ENCODE results near the gene DDR1.
A peak's percentile ranks its signal among the peaks of the same experiment; 100 is the strongest.
"Not testable (repeated sequence)": the region's sequence is repeated elsewhere in the genome, so short reads cannot be mapped to it uniquely, and the experiment has no call there.

The DDR1 gene

DNA sequence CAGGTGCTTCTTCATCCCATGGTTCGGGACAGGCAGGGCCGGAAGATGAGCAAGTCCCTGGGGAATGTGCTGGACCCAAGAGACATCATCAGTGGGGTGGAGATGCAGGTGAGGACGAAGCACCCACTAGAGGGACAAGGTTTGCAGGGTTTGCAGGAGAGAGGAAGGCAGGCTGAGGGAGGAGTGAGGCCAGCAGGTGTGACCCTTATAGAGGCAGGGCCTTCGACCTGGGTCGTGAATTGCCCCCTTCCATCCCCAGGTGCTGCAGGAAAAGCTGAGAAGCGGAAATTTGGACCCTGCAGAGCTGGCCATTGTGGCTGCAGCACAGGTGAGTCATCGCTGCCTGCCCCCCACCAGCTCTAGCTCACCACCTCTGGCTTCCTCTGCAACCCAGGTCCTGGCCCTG, 38.1 kb downstream of the DDR1 start:
- DNase-seq, result no peak

DNA sequence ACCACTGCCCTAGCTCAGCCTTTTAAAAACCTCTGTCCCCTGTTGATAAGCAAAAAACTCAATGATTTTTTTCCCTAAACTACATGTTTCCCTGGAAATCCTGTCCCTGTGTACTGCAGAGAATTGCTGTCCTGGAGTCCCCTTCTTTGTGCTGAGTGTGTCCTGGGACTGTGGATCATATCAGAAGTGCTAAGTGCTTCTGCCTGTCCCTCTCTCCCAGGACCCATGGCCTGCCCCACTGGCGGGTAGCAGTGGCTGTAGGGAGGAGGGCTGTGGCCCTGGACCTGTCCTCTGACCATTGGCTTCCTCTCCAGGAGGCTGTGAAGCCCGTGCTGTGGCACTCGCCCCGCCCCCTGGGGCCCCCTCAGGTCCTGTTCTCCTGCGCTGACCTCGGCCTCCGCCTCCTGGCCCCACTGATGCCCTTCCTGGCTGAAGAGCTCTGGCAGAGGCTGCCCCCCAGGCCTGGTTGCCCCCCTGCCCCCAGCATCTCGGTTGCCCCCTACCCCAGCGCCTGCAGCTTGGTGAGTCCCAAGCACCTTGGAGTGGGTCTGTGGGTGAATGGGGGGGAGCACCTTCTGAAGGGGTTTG, 39.8 kb downstream of the DDR1 start:
- not testable (repeated sequence) for DNase-seq

DNA sequence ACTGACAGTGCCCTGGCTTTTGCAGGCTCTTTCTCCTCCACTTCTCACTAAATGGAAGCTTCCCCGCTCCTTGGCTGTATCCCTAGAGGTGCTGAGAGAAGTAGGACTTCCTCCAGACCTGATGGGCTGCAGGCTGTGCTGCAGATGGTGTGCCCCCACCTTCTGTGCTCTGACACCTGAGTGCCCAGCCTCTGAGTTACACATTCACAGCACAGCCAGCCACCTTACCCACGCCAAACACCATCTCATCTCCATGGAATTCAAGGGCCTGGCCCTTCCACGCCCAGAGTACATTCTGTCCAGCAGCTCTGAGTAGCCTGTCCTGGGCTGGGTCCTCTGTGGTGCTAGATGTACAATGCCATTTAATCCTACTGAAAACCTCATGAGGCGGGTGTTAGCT, 42.3 kb downstream of the DDR1 start:
- no peak for DNase-seq

DNA sequence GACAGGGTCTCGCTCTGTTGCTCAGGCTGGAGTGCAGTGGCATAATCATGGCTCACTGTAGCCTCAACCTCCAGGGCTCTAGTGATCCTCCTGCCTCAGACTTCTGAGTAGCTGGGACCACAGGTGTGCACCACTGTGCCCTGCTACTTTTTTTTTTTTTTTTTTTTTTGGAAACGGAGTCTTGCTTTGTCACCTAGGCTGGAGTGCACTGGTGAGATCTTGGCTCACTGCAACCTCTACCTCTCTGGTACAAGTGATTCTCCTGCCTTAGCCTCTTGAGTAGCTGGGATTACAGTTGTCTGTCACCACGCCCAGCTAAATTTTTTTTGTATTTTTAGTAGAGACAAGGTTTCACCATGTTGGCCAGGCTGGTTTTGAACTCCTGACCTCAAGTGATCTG, 42.8 kb downstream of the DDR1 start:
- not testable (repeated sequence) for DNase-seq

DNA sequence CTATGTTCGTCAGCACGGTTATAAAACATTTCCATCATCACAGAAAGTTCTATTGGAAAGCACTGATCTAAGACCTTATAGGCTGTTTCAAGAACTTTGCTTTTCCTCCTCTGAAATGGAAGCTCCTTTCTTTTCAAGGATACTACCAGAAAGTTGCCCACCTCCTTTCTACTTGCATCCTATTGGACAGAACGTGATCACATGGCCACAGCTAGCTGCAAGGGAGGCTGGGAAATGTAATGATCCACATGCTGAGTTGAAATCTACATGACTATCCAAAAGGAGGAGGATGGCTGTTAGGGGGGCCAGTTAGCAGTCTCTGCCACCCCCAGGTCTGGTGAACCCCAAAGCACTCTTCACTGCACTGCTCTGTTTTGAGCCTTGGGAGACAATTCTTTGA, 44.4 kb downstream of the DDR1 start:
- DNase-seq, result no peak

DNA sequence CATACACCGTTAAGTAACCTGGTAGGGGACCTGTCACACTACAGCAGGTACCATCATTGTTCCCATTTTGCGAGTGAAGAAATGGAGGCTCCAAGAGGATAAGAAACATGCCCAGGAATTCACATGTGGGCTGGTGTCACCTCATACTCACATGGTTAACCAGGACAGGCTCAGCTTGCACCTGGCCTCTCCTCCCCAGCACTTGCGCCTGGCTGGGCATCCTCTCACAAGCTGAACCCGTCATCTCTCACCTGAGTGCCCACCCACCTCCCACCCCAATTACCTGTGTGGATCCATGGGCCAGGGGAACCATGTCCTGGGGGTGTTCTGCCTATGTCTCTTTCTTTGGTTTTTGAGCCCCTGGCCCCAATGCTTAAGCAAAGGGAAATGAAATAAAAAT, 46.2 kb downstream of the DDR1 start:
- no peak for DNase-seq

DNA sequence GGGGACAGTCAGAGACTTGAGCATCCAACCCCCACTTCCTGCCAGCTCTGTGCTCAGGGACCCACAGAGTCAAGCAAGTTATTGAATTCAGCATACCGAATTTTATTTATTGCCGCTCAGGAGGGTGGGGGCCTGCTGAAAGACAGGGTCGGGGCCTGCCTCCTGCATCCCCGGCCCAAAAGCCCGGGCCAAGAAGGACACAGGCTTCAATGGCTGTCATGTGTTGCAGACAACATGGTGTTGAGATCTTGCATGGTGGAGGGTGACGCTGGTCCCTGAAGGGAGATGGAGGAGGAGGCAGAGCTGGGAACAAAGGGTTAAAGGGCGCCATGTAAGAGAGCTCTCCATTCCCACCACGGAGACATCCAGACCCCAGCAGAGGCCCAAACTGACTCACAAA, 47.0 kb downstream of the DDR1 start:
- no peak for DNase-seq

DNA sequence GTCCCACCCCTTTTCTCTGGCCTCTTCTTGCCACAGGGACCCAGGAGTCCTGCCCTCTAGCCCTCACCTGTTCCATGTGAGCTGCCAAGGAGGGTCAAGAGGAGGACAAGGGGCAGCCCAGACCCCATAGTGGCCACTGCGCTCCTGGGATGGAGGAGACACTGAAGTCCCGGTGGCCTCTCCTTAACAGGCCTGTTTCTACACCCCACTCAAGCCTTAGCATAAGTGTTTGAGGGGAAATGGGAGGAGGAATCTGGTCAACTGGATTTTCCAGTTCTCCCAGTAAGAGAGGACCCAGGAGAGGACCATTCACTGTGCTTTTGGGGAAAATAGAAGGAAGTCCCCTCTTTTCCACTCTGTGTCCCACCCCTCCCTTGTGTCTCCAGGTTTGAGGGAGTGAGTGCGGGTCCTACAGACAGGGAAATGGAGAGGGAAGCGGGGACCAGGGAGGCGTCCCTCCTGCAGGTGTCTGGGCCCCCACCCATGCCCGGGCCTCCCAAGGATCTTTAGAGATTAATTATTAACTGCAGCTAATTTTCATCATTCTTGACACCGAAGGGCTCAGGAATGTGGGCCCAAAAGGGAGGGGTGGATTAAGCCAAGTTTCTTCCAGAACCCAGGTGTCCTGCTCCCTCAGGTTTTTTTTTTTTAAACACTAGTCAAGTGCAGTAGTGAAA, 47.8 kb downstream of the DDR1 start, which contains the start of gene SFTA2:
Gene SFTA2 (minus strand): TSS at position 202 of the 677 bp plus-strand sequence. CDS start 74 bp downstream, at position 128.
- no peak for DNase-seq

DNA sequence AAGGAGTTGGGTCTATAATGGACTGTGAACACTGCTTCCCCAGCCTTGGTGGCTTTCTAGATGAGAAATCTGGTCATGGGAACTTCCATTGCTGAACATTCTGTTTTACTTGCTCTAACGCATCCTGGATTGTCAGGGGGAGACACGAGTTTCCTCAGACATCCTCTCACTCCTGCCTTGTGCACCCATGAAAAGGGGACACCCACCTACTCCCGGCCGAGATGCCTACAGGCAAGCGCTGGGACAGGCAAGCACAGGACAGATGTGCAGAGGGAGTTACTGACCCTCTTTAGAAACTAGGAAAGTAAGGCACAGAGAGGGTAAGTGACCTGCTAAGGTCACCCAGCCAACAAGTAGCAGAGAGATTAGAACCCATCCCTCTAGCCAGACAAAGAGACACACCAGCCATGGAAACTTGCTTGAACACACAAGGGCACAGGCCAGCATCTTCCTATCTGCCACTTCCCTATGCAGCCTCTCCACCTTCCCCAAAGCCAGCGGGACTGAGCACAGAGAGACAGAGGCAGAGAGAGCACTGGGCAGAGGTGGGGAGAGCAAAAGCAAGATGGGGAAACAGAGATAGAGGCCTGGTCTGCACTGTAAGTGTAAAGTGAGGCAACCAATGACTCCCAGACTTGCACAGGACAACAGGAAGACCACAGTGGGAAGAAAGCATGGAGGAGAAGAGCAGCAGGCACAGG, 48.5 kb downstream of the DDR1 start:
- DNase-seq, result no peak

DNA sequence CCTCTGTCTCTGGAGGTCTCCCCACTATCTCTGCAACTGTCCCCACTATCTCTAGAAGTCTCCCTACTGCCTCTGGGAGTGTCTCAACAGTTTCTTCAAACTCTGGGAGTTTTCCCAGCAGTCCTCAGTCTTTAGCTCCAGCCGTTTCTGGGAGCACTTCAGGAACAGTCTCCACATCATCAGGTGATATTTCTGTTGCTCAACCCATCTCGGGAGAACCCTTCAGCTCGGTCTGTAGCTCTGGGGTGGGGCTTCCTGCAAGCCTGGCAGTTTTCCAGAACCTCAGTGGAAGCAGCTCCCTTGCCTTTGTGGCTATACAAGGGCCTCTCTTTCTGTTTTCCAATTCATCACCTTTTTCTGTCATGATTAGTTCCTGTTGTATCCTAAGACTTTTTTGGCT, 50.7 kb downstream of the DDR1 start:
- DNase-seq, result peak; percentile 8

DNA sequence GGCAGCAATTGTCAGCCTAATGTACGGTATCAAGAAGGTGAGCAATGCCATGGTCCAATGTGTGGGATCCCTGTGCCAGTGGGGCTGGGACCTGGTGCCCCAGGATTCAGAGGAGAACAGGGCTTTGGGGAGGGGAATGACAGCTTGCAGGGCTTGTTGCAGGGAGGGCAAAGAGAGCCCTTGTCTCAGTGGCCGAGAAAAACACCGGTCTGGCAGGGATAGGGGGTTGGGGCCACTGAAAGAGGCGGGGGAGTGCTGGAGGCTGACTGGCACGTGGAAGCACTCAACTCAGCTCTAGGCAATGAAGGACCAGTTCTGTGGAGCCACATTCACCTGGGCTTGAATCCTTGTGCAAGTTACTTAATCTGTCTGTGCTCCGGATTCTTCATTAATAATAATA, 52.9 kb downstream of the DDR1 start:
- no peak for DNase-seq

DNA sequence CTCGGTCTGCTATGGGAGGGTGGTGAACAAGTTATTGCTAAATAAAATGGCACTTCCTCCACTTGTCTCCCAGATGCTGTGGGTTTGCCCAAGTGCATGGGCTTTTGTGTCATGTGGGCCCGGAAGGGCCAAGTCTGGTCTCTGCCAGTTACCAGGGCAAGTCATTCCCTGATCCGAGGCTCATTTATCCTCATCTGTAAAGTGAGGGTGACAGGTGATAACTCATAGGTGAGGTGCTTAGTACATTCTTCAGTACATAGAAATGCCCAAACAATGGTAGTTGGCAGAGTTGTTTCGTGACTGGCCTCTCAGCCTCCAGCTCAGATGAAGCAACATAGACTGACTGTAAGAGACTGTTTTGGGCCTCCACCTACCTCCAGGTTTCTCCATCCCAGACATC, 54.4 kb downstream of the DDR1 start:
- no peak for DNase-seq

DNA sequence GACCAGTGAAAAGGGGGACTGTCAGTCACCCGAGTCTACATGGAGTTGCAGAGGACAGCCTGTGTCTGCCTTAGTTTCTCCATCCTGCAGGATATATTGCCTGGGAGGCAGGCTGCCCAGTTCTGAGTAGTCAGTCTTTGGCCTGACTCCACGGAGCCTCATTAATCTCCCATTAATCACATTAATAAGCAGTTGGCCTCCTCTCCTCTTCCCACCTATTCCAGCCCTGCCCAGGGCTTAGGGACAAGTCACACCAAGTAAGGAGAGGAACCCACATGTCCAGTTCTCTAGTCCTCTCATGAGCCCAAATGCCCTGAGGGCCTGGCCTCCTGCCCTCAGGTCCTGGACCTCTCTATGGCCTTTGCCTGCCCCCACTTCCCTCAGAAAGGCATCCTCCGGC, 55.2 kb downstream of the DDR1 start:
- no peak for DNase-seq

DNA sequence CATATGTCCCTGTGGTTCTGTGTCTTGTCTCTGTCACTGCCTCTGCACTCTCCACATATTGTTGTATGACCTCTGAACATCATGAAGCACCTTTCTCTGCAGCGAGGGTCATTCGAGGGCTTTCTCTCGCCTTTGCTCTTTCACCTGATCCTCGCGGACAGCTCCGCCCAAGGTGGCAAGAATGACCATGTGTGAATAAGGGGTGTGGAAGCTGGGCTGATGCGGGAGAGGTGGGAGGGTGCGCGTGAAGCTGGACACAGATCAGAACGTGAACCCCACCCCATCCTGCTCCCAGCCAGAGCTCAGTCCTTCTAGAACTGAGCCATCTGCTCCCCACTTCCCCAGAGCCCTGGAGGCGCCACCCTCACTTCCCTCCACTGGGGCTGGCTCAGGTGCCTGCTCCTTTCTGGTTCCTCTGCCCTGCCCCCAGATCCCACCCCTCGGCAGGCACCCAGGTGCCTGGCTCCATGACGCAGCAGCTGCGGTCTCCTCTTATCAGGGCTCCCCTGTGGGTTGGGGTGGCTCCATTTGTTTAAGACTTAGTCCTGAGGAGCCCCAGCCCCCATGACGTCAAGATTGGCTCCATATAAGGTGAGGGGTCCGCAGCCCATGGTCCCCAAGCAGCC, 56.2 kb downstream of the DDR1 start, which contains the start of gene MUCL3:
Gene MUCL3 (plus strand): TSS at position 613 of the 626 bp plus-strand sequence. CDS start 27 bp downstream, outside the sequence.
- DNase-seq, result no peak

DNA sequence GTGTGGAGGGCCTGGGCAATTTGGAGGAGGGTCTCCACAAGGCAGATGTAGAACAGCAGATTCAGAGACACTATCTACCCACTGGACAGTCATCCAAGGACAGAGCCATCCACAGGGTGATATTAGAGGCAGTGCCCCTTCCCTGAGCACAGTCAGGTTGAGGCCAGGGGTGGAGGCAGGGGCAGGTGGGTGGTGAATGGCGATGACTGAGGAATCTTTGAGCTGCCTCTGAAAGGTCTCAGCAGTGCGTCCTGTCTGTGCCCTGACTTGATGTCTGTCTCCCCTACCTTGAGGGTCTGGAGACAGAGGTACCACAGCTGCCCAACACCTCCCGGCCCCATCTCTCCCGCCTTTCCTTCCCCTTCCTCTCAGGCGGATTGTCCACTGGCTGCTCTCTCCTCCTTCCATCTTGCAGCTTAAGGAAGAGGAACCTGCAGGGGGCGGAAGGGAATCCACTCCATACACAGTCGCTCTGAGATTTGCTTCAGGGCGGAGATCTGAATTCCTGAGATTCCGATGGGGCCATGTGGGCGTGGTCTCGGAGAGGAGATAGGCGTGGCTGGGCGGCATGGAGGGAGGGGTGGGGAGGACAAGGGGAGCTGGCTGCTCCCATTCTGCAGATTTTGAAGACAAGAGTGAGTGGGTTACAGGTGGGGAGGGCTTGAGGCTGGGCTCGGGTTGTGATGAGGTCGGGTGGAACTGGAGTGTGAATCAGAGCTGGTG, 58.2 kb downstream of the DDR1 start:
- DNase-seq, result peak; percentile 19

DNA sequence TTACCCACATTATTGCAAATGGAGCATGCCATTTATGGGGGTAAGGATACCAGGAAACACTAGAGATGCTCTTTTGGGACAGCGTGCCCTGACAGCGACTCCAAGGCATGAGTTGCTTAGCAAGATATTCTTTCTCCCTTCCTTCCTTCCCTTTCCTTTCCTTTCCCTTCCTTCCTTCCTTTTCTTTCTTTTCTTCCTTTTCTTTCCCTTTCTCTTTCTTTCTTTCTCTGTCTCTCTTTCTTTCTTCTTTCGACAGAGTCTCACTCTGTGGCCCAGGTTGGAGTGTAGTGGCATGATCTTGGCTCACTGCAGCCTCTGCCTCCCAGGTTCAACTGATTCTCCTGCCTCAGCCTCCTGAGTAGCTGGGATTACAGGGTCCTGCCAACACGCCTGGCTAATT, 59.7 kb downstream of the DDR1 start:
- DNase-seq, result no peak

DNA sequence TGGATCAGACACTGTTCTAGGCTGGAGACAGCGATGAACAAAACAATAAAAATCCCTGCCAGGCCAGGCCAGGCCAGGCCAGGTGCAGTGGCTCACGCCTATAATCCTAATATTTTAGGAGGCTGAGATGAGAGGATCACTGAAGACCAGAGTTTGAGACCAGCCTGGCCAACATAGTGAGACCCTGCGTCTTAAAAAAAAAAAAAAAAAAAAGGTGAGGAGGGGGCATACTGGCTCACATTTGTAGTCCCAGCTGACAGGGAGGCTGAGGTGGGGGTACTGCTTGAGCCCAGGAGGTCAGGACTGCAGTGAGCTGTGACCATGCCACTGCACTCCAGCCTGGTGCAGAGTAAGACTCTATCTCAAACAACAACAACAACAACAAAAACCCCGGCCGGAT, 61.0 kb downstream of the DDR1 start:
- no peak for DNase-seq

DNA sequence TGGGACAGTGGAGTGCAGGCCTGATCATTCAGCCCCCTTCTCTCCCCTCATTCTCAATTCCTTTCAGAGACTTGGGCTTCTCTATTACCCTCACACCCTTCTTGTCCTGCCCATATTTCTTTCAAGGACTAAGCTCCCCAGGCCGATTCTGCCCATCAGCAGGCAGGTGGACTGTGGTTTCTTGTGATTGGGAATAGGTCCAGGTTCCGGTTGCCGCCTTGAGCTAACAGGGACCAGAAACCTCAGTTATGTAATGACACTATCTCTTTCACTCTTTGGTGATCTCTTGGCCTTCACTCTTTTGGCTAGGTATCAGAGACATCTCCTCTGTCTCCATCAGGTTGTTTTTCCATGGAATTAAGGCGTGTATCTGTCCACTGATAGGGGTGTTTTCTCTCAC, 62.9 kb downstream of the DDR1 start:
- DNase-seq, result no peak

DNA sequence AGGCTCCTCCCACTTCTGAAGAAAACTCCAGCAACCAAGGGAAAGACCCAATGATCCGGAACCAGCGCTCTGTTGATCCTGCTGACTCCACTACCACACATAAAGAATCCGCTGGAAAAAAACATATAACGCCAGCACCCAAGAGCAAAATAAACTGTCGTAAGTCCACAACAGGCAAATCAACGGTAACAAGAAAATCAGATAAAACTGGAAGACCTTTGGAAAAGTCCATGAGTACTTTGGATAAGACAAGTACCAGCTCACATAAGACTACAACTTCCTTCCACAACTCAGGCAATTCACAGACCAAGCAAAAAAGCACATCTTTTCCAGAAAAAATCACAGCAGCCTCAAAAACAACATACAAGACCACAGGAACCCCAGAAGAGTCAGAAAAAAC, 64.5 kb downstream of the DDR1 start:
- no peak for DNase-seq

Measured in CD4-positive, alpha-beta T cell treated with Interleukin-17A for 4 hours (primary cell).